ENCODE measurements around the gene FXYD5. TPM values are rescaled to one million over a fixed set of nuclear protein-coding genes. Genes with fewer than 3 reads are reported as not detected.
A peak's percentile ranks its signal among the peaks of the same experiment; 100 is the strongest.

Gene FXYD5
- total and polyA plus RNA-seq, 9 of the 15 experiments (the other 6 are each of a cell fraction or from before 2014, with no cell fraction given), result 104 to 537 (median 174) TPM

DNA sequence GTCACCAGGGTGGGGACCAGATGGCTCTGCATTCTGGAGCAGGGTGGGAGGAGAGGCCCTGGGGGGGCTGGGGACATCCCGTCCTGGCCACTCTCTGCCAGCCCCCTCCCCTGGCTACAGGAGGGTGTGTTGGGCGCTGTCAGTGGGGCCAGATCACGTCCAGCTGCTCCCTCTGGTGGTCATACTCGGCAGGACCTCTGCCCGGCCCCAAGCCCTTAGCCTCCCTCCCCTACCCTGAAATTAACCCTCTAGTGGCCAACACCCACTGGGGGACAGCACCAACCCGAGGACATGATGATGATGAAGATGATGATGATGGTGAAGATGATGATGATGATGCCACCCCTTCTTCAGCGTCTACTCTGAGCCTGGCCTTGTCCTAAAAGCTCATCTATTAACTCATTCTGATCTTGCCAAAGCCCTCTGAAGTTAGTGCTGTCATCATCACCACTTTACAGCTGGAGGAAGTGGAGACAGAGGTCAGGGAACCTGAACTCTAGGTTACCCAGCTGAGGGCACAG, 19.1 kb upstream of the FXYD5 start (continued):
- peak in 1 of 2 experiments; percentile 61; a peak in 1 of 4 replicates for TF ChIP-seq ARNT (IDR thresholded peaks at IDR 0.05)
- TF ChIP-seq TEAD4 (IDR thresholded peaks at IDR 0.05; ENCODE audit: low read length), result 0 out of 2 replicates have a peak, but pooled peaks have one; percentile 5
- TF ChIP-seq TEAD4 (CRISPR knock-in tag; IDR thresholded peaks at IDR 0.05; ENCODE audit: borderline replicate concordance), result no peak
- TF ChIP-seq, protein P1, sequence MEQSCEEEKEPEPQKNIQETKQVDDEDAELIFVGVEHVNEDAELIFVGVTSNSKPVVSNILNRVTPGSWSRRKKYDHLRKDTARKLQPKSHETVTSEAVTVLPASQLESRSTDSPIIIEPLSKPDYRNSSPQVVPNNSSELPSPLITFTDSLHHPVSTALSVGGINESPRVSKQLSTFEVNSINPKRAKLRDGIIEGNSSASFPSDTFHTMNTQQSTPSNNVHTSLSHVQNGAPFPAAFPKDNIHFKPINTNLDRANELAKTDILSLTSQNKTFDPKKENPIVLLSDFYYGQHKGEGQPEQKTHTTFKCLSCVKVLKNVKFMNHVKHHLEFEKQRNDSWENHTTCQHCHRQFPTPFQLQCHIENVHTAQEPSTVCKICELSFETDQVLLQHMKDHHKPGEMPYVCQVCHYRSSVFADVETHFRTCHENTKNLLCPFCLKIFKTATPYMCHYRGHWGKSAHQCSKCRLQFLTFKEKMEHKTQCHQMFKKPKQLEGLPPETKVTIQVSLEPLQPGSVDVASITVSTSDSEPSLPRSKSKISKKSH (CRISPR knock-in tag; IDR thresholded peaks at IDR 0.05), result no peak
- no peak; the same call in 1 of the 2 replicates for TF ChIP-seq EP400 (IDR thresholded peaks at IDR 0.05)
- no peak for TF ChIP-seq PPARD (CRISPR knock-in tag; IDR thresholded peaks at IDR 0.05)
- no peak for TF ChIP-seq SMARCA5 (IDR thresholded peaks at IDR 0.05)
- no peak for TF ChIP-seq ZNF232 (CRISPR knock-in tag; IDR thresholded peaks at IDR 0.05)
- no peak for TF ChIP-seq BRD9 (IDR thresholded peaks at IDR 0.05; ENCODE audit: low read depth, partially characterized antibody)
- no peak for TF ChIP-seq RAD51 (IDR thresholded peaks at IDR 0.05; ENCODE audit: borderline replicate concordance, low read depth)
- no peak for TF ChIP-seq PTTG1 (tag; IDR thresholded peaks at IDR 0.05; ENCODE audit: low read depth)
- TF ChIP-seq ZBED1 (IDR thresholded peaks at IDR 0.05), result no peak
- TF ChIP-seq PRPF4 (IDR thresholded peaks at IDR 0.05; ENCODE audit: insufficient read depth, low read depth, low read length, poor library complexity, severe bottlenecking), result no peak
- no peak for TF ChIP-seq SPI1 (IDR thresholded peaks at IDR 0.05; ENCODE audit: borderline replicate concordance, low read depth, low read length)
- no peak for TF ChIP-seq SRSF1 (IDR thresholded peaks at IDR 0.05; ENCODE audit: low read depth, low read length)
- TF ChIP-seq NCOA4 (IDR thresholded peaks at IDR 0.05; ENCODE audit: partially characterized antibody), result no peak
- TF ChIP-seq, protein P2, sequence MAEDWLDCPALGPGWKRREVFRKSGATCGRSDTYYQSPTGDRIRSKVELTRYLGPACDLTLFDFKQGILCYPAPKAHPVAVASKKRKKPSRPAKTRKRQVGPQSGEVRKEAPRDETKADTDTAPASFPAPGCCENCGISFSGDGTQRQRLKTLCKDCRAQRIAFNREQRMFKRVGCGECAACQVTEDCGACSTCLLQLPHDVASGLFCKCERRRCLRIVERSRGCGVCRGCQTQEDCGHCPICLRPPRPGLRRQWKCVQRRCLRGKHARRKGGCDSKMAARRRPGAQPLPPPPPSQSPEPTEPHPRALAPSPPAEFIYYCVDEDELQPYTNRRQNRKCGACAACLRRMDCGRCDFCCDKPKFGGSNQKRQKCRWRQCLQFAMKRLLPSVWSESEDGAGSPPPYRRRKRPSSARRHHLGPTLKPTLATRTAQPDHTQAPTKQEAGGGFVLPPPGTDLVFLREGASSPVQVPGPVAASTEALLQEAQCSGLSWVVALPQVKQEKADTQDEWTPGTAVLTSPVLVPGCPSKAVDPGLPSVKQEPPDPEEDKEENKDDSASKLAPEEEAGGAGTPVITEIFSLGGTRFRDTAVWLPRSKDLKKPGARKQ (CRISPR knock-in tag; IDR thresholded peaks at IDR 0.05), result no peak
- no peak for TF ChIP-seq FOXA1 (IDR thresholded peaks at IDR 0.05; ENCODE audit: borderline replicate concordance)
- TF ChIP-seq, protein P3, sequence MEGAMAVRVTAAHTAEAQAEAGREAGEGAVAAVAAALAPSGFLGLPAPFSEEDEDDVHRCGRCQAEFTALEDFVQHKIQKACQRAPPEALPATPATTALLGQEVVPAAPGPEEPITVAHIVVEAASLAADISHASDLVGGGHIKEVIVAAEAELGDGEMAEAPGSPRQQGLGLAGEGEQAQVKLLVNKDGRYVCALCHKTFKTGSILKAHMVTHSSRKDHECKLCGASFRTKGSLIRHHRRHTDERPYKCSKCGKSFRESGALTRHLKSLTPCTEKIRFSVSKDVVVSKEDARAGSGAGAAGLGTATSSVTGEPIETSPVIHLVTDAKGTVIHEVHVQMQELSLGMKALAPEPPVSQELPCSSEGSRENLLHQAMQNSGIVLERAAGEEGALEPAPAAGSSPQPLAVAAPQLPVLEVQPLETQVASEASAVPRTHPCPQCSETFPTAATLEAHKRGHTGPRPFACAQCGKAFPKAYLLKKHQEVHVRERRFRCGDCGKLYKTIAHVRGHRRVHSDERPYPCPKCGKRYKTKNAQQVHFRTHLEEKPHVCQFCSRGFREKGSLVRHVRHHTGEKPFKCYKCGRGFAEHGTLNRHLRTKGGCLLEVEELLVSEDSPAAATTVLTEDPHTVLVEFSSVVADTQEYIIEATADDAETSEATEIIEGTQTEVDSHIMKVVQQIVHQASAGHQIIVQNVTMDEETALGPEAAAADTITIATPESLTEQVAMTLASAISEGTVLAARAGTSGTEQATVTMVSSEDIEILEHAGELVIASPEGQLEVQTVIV (CRISPR knock-in tag; IDR thresholded peaks at IDR 0.05; ENCODE audit: borderline replicate concordance), result no peak
- TF ChIP-seq PHF20 (IDR thresholded peaks at IDR 0.05; ENCODE audit: partially characterized antibody), result no peak
- no peak for TF ChIP-seq ZNF583 (CRISPR knock-in tag; IDR thresholded peaks at IDR 0.05)
- no peak for TF ChIP-seq ZKSCAN8 (CRISPR knock-in tag; IDR thresholded peaks at IDR 0.05)
- peak; percentile 18; the same call in 1 of the 2 replicates for TF ChIP-seq SMAD4 (CRISPR knock-in tag; conservative IDR thresholded peaks at IDR 0.05)
- no peak for TF ChIP-seq SIX5 (IDR thresholded peaks at IDR 0.05; ENCODE audit: borderline replicate concordance in 1 of 2, insufficient read depth in 1 of 2, low read depth in 1 of 2, low read length in 2 of 2)
- no peak for TF ChIP-seq SAFB2 (IDR thresholded peaks at IDR 0.05; ENCODE audit: borderline replicate concordance, low read depth, low read length, severe bottlenecking)
- TF ChIP-seq TAF9B (IDR thresholded peaks at IDR 0.05; ENCODE audit: partially characterized antibody), result no peak
